Measurements from ENCODE around the gene ZCWPW1. TPM values are rescaled to one million over a fixed set of nuclear protein-coding genes. Genes with fewer than 3 reads are reported as not detected.

ZCWPW1 gene
- total and polyA plus RNA-seq, 2 donors (not counting 1 experiment from before 2014, with no cell fraction given) = 11.3 to 28.0 TPM

DNA sequence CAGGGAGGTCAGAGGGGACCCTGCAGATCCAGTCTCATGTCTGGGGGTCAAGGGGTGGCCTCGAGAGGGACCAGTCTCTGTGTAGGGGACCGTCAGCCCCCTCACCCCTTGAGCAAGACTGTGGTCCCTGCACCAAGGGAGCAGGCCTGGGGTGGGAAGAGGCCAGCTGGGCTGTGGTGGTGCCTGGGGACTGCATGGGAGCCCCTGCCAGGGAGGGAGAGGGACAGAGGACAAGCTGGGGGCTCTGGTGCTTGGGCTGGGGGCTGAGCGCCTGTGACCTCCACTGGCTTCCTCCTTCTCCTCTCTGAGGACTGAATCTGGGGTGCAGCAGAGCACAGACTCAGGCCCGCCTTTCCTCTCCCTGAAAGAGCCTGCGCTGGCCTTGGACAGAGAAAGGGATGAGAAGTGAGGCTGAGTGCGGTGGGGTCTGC is 71.4 kb downstream of the ZCWPW1 start:
- no peaks in the 10 kb centered on the region for H4K20me1 ChIP-seq (ENCODE audit: control insufficient read depth, insufficient read depth, low read length, poor library complexity, severe bottlenecking)
- WGBS (ENCODE audit: insufficient coverage) = 94% methylated on average over 6 of the region's 6 CpGs
- no peaks in the 10 kb centered on the region for H3K27me3 ChIP-seq (replicated peaks in 1 of 4; ENCODE audit: control extremely low read depth in 1 of 4, control insufficient read depth in 3 of 4, insufficient read depth in 4 of 4, low read length in 3 of 4)
- no peak overlapping the region for H3K9ac ChIP-seq (ENCODE audit: low read length)
- ChIA-PET CTCF (interaction anchor here (0.9 to 4.7 kb wide), 3 partner anchors 10 to 202 kb away, joined by 3 to 67 read pairs (median 3); no protein-coding TSS in a partner anchor), POLR2A (no interaction called here)
- Mint-ChIP-seq H3K4me1 (peaks cover 23% of the 10 kb centered on the region), H3K27me3 (no peaks in the 10 kb centered on the region), H3K4me3 (no peak overlapping the region), H3K9me3 (ENCODE audit: insufficient read depth) (no peaks in the 10 kb centered on the region), H3K27ac (peak overlapping the region; percentile 71)
- no peaks in the 10 kb centered on the region for H3K9me3 ChIP-seq (ENCODE audit: control extremely low read depth in 1 of 3, control insufficient read depth in 2 of 3, insufficient read depth in 1 of 3, low read length in 2 of 3)
- DNase-seq (peak; percentile 20), ATAC-seq (ENCODE audit: low read depth) (no peak)
- intact Hi-C loops (cut with micrococcal nuclease) = no loop called here
- no peak for TF ChIP-seq EZH2 (IDR thresholded peaks at IDR 0.05; ENCODE audit: borderline replicate concordance, insufficient read depth, low read depth, low read length, poor library complexity, severe bottlenecking)
- TF ChIP-seq, protein P1, sequence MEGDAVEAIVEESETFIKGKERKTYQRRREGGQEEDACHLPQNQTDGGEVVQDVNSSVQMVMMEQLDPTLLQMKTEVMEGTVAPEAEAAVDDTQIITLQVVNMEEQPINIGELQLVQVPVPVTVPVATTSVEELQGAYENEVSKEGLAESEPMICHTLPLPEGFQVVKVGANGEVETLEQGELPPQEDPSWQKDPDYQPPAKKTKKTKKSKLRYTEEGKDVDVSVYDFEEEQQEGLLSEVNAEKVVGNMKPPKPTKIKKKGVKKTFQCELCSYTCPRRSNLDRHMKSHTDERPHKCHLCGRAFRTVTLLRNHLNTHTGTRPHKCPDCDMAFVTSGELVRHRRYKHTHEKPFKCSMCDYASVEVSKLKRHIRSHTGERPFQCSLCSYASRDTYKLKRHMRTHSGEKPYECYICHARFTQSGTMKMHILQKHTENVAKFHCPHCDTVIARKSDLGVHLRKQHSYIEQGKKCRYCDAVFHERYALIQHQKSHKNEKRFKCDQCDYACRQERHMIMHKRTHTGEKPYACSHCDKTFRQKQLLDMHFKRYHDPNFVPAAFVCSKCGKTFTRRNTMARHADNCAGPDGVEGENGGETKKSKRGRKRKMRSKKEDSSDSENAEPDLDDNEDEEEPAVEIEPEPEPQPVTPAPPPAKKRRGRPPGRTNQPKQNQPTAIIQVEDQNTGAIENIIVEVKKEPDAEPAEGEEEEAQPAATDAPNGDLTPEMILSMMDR (IDR thresholded peaks at IDR 0.05) = no peak
- no peak overlapping the region for H3K27ac ChIP-seq (ENCODE audit: low read length in 2 of 2)
- H3K4me1 ChIP-seq (ENCODE audit: control insufficient read depth in 2 of 2, insufficient read depth in 2 of 2, low read length in 2 of 2) = peaks cover 10 to 28% of the 10 kb centered on the region in 2 donors
- no peak overlapping the region for H2AFZ ChIP-seq (ENCODE audit: insufficient read depth, low read depth, low read length, poor library complexity, severe bottlenecking)
- H3K4me3 ChIP-seq (ENCODE audit: control extremely low read depth in 1 of 5, extremely low read depth in 1 of 5, insufficient read depth in 1 of 5, low read depth in 2 of 5, low read length in 4 of 5) = no peak overlapping the region
- peaks cover 8% of the 10 kb centered on the region for H3K79me2 ChIP-seq (ENCODE audit: control insufficient read depth, insufficient read depth, low read length)
- H3K36me3 ChIP-seq (replicated peaks in 1 of 2; ENCODE audit: control extremely low read depth in 1 of 2, control insufficient read depth in 1 of 2, extremely low read depth in 1 of 2, insufficient read depth in 2 of 2, low read length in 1 of 2) = peaks cover 1 to 77% of the 10 kb centered on the region in 2 experiments
- H3K4me2 ChIP-seq (replicated peaks; ENCODE audit: low read depth, low read length, poor library complexity, severe bottlenecking) = no peak overlapping the region

- ChIA-PET POLR2A (no interaction called here), CTCF (interaction anchor here (0.9 to 4.7 kb wide), 3 partner anchors 10 to 203 kb away, joined by 3 to 67 read pairs (median 3); no protein-coding TSS in a partner anchor)
- H3K27me3 ChIP-seq (replicated peaks in 1 of 4; ENCODE audit: control extremely low read depth in 1 of 4, control insufficient read depth in 3 of 4, insufficient read depth in 4 of 4, low read length in 3 of 4) = no peaks in the 10 kb centered on the region
- H3K36me3 ChIP-seq (replicated peaks in 1 of 2; ENCODE audit: control extremely low read depth in 1 of 2, control insufficient read depth in 1 of 2, extremely low read depth in 1 of 2, insufficient read depth in 2 of 2, low read length in 1 of 2) = peaks cover 1 to 75% of the 10 kb centered on the region in 2 experiments
- H3K27ac ChIP-seq (ENCODE audit: low read length in 2 of 2) = no peak overlapping the region
- H3K9ac ChIP-seq (ENCODE audit: low read length) = no peak overlapping the region
- H3K9me3 Mint-ChIP-seq (ENCODE audit: insufficient read depth) = no peaks in the 10 kb centered on the region
- H3K4me3 ChIP-seq (ENCODE audit: control extremely low read depth in 1 of 5, extremely low read depth in 1 of 5, insufficient read depth in 1 of 5, low read depth in 2 of 5, low read length in 4 of 5) = no peak overlapping the region
- H3K79me2 ChIP-seq (ENCODE audit: control insufficient read depth, insufficient read depth, low read length) = peaks cover 11% of the 10 kb centered on the region
- H3K4me2 ChIP-seq (replicated peaks; ENCODE audit: low read depth, low read length, poor library complexity, severe bottlenecking) = no peak overlapping the region
- no peaks in the 10 kb centered on the region for H4K20me1 ChIP-seq (ENCODE audit: control insufficient read depth, insufficient read depth, low read length, poor library complexity, severe bottlenecking)
- no peak overlapping the region for H3K4me3 Mint-ChIP-seq
- no peak overlapping the region for H2AFZ ChIP-seq (ENCODE audit: insufficient read depth, low read depth, low read length, poor library complexity, severe bottlenecking)
- TF ChIP-seq, protein P1 (IDR thresholded peaks at IDR 0.05) = no peak
- no peak for TF ChIP-seq EZH2 (IDR thresholded peaks at IDR 0.05; ENCODE audit: borderline replicate concordance, insufficient read depth, low read depth, low read length, poor library complexity, severe bottlenecking)
- H3K27ac Mint-ChIP-seq = no peak overlapping the region
- H3K4me1 ChIP-seq (ENCODE audit: control insufficient read depth in 2 of 2, insufficient read depth in 2 of 2, low read length in 2 of 2) = peaks cover 10 to 32% of the 10 kb centered on the region in 2 donors
- no peaks in the 10 kb centered on the region for H3K9me3 ChIP-seq (ENCODE audit: control extremely low read depth in 1 of 3, control insufficient read depth in 2 of 3, insufficient read depth in 1 of 3, low read length in 2 of 3)
- no peaks in the 10 kb centered on the region for H3K27me3 Mint-ChIP-seq
- H3K4me1 Mint-ChIP-seq = peaks cover 23% of the 10 kb centered on the region
- 96% methylated on average over 8 of the region's 8 CpGs for WGBS (ENCODE audit: insufficient coverage)
- DNase-seq (peak; percentile 22), ATAC-seq (ENCODE audit: low read depth) (no peak)
- intact Hi-C loops (cut with micrococcal nuclease) = no loop called here
Measured at GRCh38 chr7:100356416-100357068, 72.0 kb downstream of the ZCWPW1 start.

All from B cell (primary cell).